ENCODE results near the gene TMEM91. TPM values are rescaled to one million over a fixed set of nuclear protein-coding genes. Genes with fewer than 3 reads are reported as not detected.

The TMEM91 gene
- 52.6 TPM for total RNA-seq (ENCODE audit: unreplicated experiment)
- long read RNA-seq, transcript TMEM91-211 (4 exons, 725 nt): minor isoform, 10 of 40 reads
- long read RNA-seq, transcript TMEM91-210 (3 exons, 1,610 nt): major isoform, 11 of 40 reads
- long read RNA-seq, partial matches to known transcripts: 0 of 40 reads
- long read RNA-seq, other reads (novel, unspliced or antisense): 7 of 40 reads

DNA sequence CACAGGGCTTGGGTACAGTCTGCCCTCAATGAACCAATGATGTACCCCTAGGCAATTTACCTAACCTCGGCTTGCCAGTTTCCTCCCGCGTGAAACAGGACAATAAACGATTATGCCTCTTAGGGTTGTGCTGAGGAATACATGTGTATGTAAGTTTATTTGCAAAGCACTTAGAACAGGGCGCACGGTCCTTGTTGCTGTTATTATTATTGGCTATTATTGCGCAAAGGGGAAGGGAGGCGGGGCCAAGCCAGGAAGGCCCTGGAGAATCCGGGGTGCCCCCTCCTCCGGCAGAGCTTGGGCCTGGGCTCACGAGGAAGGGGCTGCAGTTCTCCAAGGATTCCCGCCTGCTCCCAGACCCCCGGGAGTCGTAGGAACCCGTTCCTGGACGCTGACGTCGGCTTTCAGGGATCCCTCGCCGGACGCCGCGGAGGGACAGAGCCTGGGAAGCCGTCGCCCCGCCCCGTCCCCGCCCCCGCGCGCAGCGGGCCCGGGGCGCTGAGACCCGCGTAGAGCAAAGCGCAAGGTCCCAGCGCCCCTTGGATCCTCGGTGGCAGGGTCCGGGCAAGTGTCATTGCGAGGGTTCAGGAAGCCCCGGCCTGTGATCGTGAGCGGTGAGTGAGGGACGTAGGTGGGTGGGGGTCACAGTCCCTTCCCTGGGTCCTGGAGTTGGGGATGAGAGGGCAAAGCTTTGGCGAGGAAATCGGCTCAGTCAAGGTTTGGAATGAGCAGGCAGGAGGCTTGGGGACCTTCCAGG, at the start of gene TMEM91:
TMEM91 (plus strand) TSS at position 293 of the 757 bp plus-strand sequence. CDS start 1,777 bp downstream, outside the sequence.
- Mint-ChIP-seq H3K9me3 (ENCODE audit: unreplicated experiment) (peaks cover 12% of the 10 kb centered on the region), H3K27me3 (ENCODE audit: unreplicated experiment) (peaks cover 6% of the 10 kb centered on the region), H3K27ac (ENCODE audit: unreplicated experiment) (peak within 1 kb of the TSS; percentile 69), H3K4me1 (ENCODE audit: low read depth, unreplicated experiment) (peaks cover 17% of the 10 kb centered on the region), H3K36me3 (ENCODE audit: unreplicated experiment) (no peaks in the 10 kb centered on the region), H3K4me3 (ENCODE audit: unreplicated experiment) (peak within 1 kb of the TSS; percentile 82)
- DNase-seq: peak; percentile 81
- TF ChIP-seq, protein P1, sequence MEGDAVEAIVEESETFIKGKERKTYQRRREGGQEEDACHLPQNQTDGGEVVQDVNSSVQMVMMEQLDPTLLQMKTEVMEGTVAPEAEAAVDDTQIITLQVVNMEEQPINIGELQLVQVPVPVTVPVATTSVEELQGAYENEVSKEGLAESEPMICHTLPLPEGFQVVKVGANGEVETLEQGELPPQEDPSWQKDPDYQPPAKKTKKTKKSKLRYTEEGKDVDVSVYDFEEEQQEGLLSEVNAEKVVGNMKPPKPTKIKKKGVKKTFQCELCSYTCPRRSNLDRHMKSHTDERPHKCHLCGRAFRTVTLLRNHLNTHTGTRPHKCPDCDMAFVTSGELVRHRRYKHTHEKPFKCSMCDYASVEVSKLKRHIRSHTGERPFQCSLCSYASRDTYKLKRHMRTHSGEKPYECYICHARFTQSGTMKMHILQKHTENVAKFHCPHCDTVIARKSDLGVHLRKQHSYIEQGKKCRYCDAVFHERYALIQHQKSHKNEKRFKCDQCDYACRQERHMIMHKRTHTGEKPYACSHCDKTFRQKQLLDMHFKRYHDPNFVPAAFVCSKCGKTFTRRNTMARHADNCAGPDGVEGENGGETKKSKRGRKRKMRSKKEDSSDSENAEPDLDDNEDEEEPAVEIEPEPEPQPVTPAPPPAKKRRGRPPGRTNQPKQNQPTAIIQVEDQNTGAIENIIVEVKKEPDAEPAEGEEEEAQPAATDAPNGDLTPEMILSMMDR (IDR thresholded peaks at IDR 0.05; ENCODE audit: partially characterized antibody, unreplicated experiment): no peak

DNA sequence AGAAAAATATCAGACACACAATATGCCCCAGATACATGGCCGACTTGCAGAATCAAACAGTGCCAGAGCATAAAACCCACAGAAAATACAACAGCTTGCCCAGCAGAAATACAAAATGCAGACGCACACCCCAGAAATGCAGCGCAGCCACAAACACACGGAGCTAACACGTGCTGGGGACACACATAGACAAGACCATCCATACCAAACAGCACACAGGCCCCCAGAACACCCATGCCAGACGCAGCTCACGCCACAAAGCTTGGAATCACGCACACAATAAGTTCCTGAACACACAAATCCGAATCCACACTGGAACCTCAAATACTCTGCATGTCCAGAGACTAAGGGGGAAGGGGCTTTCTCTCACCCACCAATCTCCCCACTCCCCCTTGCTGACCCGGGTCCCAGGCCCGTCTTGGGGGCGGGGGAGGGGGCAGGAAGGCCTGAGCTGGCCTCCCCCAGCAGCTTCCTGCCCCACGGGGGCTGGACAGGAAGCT, 49.2 kb upstream of the TMEM91 start:
- DNase-seq: no peak
- Mint-ChIP-seq H3K36me3 (ENCODE audit: unreplicated experiment) (no peaks in the 10 kb centered on the region), H3K9me3 (ENCODE audit: unreplicated experiment) (peaks cover 25% of the 10 kb centered on the region), H3K27ac (ENCODE audit: unreplicated experiment) (peak overlapping the region; percentile 90), H3K27me3 (ENCODE audit: unreplicated experiment) (peaks cover 33% of the 10 kb centered on the region), H3K4me3 (ENCODE audit: unreplicated experiment) (peak overlapping the region; percentile 63), H3K4me1 (ENCODE audit: low read depth, unreplicated experiment) (peaks cover 56% of the 10 kb centered on the region)
- TF ChIP-seq, protein P1 (IDR thresholded peaks at IDR 0.05; ENCODE audit: partially characterized antibody, unreplicated experiment): no peak

DNA sequence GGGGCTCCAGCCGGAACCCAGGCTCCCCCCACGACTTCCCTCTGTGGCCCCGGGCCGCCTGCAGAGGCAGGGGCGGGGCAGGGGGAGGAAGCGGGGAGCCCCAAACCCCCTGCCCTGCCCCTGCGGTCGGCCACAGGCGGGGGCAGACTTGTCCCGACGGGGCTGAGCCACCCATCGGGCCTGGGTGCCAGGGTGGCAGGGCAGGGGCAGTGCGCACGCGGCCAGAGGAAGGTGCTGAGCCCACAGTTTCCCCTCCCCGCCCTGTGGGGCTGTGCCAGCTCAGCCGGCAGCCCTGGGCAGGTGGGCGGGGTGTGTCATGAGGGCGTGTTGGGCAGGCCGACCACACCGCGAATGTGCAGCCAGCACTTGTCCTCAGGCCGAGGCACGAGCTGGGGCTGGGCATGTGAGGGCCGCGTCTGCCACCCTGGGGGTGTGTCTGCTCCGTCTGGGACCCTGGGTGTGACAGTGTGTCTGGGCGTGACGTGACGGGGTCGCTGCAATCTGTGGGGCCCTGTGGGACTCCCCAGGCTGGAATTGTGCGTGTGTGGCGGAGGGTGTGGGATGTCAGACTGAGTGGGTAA, 48.7 kb upstream of the TMEM91 start:
- peaks cover 25% of the 10 kb centered on the region for H3K9me3 Mint-ChIP-seq (ENCODE audit: unreplicated experiment)
- H3K27me3 Mint-ChIP-seq (ENCODE audit: unreplicated experiment): peaks cover 31% of the 10 kb centered on the region
- TF ChIP-seq, protein P1 (IDR thresholded peaks at IDR 0.05; ENCODE audit: partially characterized antibody, unreplicated experiment): no peak
- peak overlapping the region; percentile 27 for H3K4me3 Mint-ChIP-seq (ENCODE audit: unreplicated experiment)
- peak overlapping the region; percentile 91 for H3K27ac Mint-ChIP-seq (ENCODE audit: unreplicated experiment)
- H3K4me1 Mint-ChIP-seq (ENCODE audit: low read depth, unreplicated experiment): peaks cover 52% of the 10 kb centered on the region
- no peak for DNase-seq
- H3K36me3 Mint-ChIP-seq (ENCODE audit: unreplicated experiment): no peaks in the 10 kb centered on the region

DNA sequence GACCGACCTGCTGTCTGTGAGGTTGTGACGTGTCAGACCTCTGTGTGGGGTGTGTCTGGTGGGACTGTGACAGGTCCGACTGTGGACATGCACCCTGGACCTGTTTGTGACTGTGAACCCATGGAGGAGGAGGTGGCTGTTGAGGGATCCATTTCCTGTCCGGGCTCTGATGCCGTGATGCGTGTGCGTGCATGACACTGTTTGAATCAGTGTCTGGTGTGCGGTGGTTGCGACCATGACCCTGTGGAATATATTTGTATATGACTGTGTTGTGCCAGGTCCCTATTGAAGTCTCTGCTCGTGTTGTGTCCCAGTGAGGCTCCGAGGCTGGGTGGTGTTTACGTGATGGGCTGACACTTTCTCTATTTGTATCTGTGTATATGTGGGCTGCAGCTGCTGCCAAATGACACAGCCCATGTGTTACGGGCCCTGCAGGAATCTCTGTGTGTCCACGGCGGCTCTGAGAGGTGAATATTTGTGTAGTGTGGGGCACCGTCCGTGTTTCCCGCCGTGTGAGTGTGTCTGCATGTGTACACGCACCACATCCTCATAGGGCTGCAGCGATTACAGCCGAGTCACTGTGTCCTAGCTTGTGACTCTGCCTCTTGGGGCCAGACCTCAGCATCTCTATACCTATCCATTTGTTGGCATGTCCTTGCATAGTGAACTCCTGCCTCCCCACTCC, 48.0 kb upstream of the TMEM91 start:
- H3K9me3 Mint-ChIP-seq (ENCODE audit: unreplicated experiment): peaks cover 25% of the 10 kb centered on the region
- DNase-seq: no peak
- H3K36me3 Mint-ChIP-seq (ENCODE audit: unreplicated experiment): no peaks in the 10 kb centered on the region
- peak overlapping the region; percentile 91 for H3K27ac Mint-ChIP-seq (ENCODE audit: unreplicated experiment)
- TF ChIP-seq, protein P1 (IDR thresholded peaks at IDR 0.05; ENCODE audit: partially characterized antibody, unreplicated experiment): no peak
- H3K27me3 Mint-ChIP-seq (ENCODE audit: unreplicated experiment): peaks cover 28% of the 10 kb centered on the region
- H3K4me1 Mint-ChIP-seq (ENCODE audit: low read depth, unreplicated experiment): peaks cover 45% of the 10 kb centered on the region
- peak overlapping the region; percentile 27 for H3K4me3 Mint-ChIP-seq (ENCODE audit: unreplicated experiment)

Data from glutamatergic neuron (in vitro differentiated cells).